ENCODE data around the gene HAP1.

HAP1 gene

DNA sequence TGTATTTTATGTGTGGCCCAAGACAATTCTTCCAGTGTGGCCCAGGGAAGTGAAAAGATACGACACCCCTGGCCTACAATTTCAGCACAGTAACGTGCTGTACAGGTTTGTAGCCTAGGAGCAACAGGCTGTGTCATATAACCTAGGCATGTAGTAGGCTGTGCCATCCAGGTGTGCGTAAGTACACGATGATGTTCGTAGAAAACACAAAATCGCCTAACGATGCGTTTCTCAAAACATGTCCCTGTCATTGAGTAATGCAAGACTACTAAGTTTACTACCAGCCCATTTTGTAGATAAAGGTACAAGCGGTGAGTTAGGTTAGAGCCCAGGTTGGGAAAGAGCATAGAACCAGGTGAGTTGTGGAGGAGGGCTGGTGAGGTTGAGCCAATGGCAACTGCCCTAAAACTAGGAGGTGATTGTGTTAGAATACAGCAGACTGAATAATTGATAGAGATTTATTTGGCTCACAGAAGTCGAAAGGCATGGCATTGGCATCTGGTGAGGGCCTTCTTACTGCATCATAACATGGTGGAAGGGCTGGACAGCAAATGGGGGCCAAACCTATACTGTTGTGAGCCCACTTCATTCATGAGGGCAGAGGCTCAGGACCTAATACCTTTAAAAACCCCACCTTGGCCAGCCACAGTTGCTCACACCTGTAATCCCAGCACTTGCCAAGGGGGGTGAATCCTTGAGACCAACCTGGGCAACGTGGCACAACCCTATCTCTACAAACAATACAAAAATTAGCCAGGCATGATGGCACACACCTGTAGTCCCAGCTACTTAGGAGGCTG is 41.5 kb downstream of the HAP1 start:
- no peak for DNase-seq (ENCODE audit: low spot score)
- TF ChIP-seq CTCF (IDR thresholded peaks at IDR 0.05; ENCODE audit: extremely low read depth, missing control alignments), result no peak

- TF ChIP-seq CTCF (IDR thresholded peaks at IDR 0.05; ENCODE audit: extremely low read depth, missing control alignments), result no peak
- no peak for DNase-seq (ENCODE audit: low spot score)
Measured at GRCh38 chr17:41691031-41691777, 43.2 kb downstream of the HAP1 start.

DNA sequence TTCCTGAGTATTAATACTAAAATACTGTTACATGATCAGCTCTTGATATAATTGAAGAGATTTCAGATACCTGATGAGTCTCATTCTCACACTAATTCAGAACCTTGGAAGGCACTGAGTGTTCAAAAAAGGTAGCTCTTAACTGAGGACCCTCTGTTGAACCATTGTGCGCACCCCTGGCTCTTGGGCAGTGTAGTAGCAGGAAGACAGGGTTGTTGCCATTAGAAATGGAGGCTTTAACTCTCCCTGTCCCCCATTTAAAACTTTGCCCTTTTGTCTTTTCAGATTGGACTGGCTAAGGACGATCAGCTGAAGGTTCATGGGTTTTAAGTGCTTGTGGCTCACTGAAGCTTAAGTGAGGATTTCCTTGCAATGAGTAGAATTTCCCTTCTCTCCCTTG is 43.9 kb downstream of the HAP1 start:
- TF ChIP-seq CTCF (IDR thresholded peaks at IDR 0.05; ENCODE audit: extremely low read depth, missing control alignments), result no peak
- DNase-seq (ENCODE audit: low spot score), result no peak

GRCh38 chr17:41689497-41690299 is 44.7 kb downstream of the HAP1 start:
- no peak for DNase-seq (ENCODE audit: low spot score)

GRCh38 chr17:41688641-41689496 is 45.6 kb downstream of the HAP1 start, which contains the start of gene EIF1:
Gene EIF1 (plus strand): TSS chr17:41688885. CDS start chr17:41689039, 154 bp downstream.
- no peak for TF ChIP-seq CTCF (IDR thresholded peaks at IDR 0.05; ENCODE audit: extremely low read depth, missing control alignments)

More at GRCh38 chr17:41689497-41690299, 44.7 kb downstream of the HAP1 start:
- TF ChIP-seq CTCF (IDR thresholded peaks at IDR 0.05; ENCODE audit: extremely low read depth, missing control alignments), result peak; percentile 24

GRCh38 chr17:41687828-41688640 is 46.4 kb downstream of the HAP1 start:
- DNase-seq (ENCODE audit: low spot score), result no peak
- TF ChIP-seq CTCF (IDR thresholded peaks at IDR 0.05; ENCODE audit: extremely low read depth, missing control alignments), result peak; percentile 5

More at GRCh38 chr17:41688641-41689496, 45.6 kb downstream of the HAP1 start, which contains the start of gene EIF1:
- peak; percentile 93 for DNase-seq (ENCODE audit: low spot score)

All from GM20000 (cell line).